ENCODE results near the gene AKNA. TPM values are rescaled to one million over a fixed set of nuclear protein-coding genes. Genes with fewer than 3 reads are reported as not detected.

The AKNA gene
- total RNA-seq, 1 experiment from 2014 or later: 20.6 TPM

GRCh38 chr9:114348261-114348905 lies 39.4 kb downstream of the AKNA start:
- ATAC-seq (peak; percentile 7; the same call in 1 of the 2 replicates), DNase-seq (ENCODE audit: low read depth, low spot score) (no peak)
- Histone ChIP-seq H3K36me3 (ENCODE audit: control insufficient read depth in 1 of 2, insufficient read depth in 2 of 2, low read length in 2 of 2) (peaks cover 0 to 4% of the 10 kb centered on the region in 2 experiments; a peak in 2 of 4 replicates), H3K4me3 (replicated peaks in 1 of 2; ENCODE audit: low read depth in 1 of 2, low read length in 2 of 2) (no peak overlapping the region), H3K4me2 (ENCODE audit: low read length) (peak overlapping the region; percentile 63), H3K9ac (ENCODE audit: low read length) (no peak overlapping the region), H3K4me1 (ENCODE audit: control insufficient read depth in 1 of 2, insufficient read depth in 2 of 2, low read length in 2 of 2) (peaks cover 11 to 15% of the 10 kb centered on the region in 2 experiments; a peak in 3 of 4 replicates), H3K27me3 (ENCODE audit: insufficient read depth, low read length) (no peaks in the 10 kb centered on the region), H3K79me2 (ENCODE audit: insufficient read depth, low read length) (no peaks in the 10 kb centered on the region), H3K9me3 (ENCODE audit: control insufficient read depth in 1 of 2, insufficient read depth in 1 of 2, low read depth in 1 of 2, low read length in 2 of 2) (no peaks in the 10 kb centered on the region), H4K20me1 (ENCODE audit: insufficient read depth) (no peaks in the 10 kb centered on the region), H3K9me2 (ENCODE audit: insufficient read depth) (no peaks in the 10 kb centered on the region), H2AFZ (ENCODE audit: low read depth, low read length, poor library complexity, severe bottlenecking) (no peak overlapping the region), H3K27ac (ENCODE audit: low read depth, low read length) (no peak overlapping the region)
- TF ChIP-seq POLR2AphosphoS5 (IDR thresholded peaks at IDR 0.05; ENCODE audit: low read depth, low read length): no peak
- TF ChIP-seq EZH2phosphoT487 (IDR thresholded peaks at IDR 0.05; ENCODE audit: borderline replicate concordance): no peak
- TF ChIP-seq EZH2 (IDR thresholded peaks at IDR 0.05): no peak
- TF ChIP-seq, protein P1, sequence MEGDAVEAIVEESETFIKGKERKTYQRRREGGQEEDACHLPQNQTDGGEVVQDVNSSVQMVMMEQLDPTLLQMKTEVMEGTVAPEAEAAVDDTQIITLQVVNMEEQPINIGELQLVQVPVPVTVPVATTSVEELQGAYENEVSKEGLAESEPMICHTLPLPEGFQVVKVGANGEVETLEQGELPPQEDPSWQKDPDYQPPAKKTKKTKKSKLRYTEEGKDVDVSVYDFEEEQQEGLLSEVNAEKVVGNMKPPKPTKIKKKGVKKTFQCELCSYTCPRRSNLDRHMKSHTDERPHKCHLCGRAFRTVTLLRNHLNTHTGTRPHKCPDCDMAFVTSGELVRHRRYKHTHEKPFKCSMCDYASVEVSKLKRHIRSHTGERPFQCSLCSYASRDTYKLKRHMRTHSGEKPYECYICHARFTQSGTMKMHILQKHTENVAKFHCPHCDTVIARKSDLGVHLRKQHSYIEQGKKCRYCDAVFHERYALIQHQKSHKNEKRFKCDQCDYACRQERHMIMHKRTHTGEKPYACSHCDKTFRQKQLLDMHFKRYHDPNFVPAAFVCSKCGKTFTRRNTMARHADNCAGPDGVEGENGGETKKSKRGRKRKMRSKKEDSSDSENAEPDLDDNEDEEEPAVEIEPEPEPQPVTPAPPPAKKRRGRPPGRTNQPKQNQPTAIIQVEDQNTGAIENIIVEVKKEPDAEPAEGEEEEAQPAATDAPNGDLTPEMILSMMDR (IDR thresholded peaks at IDR 0.05 in 2 of 3, conservative IDR thresholded peaks at IDR 0.05 in 1 of 3; ENCODE audit: borderline replicate concordance in 1 of 3, insufficient read depth in 1 of 3, low read depth in 2 of 3, low read length in 2 of 3): no peak
- no peak for TF ChIP-seq EGR1 (IDR thresholded peaks at IDR 0.05; ENCODE audit: low read depth)
- no peak for TF ChIP-seq RAD21 (IDR thresholded peaks at IDR 0.05; ENCODE audit: low read depth)
- TF ChIP-seq MAX (IDR thresholded peaks at IDR 0.05): no peak
- TF ChIP-seq ZNF274 (IDR thresholded peaks at IDR 0.05; ENCODE audit: low read depth, low read length): no peak
- TF ChIP-seq ZFX (IDR thresholded peaks at IDR 0.05): no peak
- TF ChIP-seq ELF1 (IDR thresholded peaks at IDR 0.05; ENCODE audit: borderline replicate concordance, low read depth): no peak
- TF ChIP-seq ZBTB33 (IDR thresholded peaks at IDR 0.05; ENCODE audit: extremely low read depth, insufficient replicate concordance, low read length): no peak
- no peak for TF ChIP-seq FOSL1 (IDR thresholded peaks at IDR 0.05; ENCODE audit: low read depth)
- no peak for TF ChIP-seq CBX3 (IDR thresholded peaks at IDR 0.05; ENCODE audit: low read depth)
- TF ChIP-seq SP1 (IDR thresholded peaks at IDR 0.05; ENCODE audit: low read depth): no peak
- TF ChIP-seq CEBPB (IDR thresholded peaks at IDR 0.05; ENCODE audit: low read depth): no peak
- no peak for TF ChIP-seq YY1 (IDR thresholded peaks at IDR 0.05; ENCODE audit: extremely low read depth, insufficient replicate concordance, low read depth, low read length)
- no peak for TF ChIP-seq SIN3A (IDR thresholded peaks at IDR 0.05; ENCODE audit: low read depth)
- TF ChIP-seq, protein P2, sequence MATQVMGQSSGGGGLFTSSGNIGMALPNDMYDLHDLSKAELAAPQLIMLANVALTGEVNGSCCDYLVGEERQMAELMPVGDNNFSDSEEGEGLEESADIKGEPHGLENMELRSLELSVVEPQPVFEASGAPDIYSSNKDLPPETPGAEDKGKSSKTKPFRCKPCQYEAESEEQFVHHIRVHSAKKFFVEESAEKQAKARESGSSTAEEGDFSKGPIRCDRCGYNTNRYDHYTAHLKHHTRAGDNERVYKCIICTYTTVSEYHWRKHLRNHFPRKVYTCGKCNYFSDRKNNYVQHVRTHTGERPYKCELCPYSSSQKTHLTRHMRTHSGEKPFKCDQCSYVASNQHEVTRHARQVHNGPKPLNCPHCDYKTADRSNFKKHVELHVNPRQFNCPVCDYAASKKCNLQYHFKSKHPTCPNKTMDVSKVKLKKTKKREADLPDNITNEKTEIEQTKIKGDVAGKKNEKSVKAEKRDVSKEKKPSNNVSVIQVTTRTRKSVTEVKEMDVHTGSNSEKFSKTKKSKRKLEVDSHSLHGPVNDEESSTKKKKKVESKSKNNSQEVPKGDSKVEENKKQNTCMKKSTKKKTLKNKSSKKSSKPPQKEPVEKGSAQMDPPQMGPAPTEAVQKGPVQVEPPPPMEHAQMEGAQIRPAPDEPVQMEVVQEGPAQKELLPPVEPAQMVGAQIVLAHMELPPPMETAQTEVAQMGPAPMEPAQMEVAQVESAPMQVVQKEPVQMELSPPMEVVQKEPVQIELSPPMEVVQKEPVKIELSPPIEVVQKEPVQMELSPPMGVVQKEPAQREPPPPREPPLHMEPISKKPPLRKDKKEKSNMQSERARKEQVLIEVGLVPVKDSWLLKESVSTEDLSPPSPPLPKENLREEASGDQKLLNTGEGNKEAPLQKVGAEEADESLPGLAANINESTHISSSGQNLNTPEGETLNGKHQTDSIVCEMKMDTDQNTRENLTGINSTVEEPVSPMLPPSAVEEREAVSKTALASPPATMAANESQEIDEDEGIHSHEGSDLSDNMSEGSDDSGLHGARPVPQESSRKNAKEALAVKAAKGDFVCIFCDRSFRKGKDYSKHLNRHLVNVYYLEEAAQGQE (IDR thresholded peaks at IDR 0.05; ENCODE audit: low read depth): no peak
- no peak for TF ChIP-seq JUND (IDR thresholded peaks at IDR 0.05)
- BruUV-seq (replicated peaks): no TSS peak
- RAD21 ChIA-PET (ENCODE audit: low non-redundant PET in 1 of 2, low total read pairs in 2 of 2, uncharacterized antibody in 2 of 2, unreplicated experiment in 2 of 2): no interaction called here
- intact Hi-C loops (cut with micrococcal nuclease): no loop called here
- POLR2A ChIA-PET: no interaction called here
- CTCF ChIA-PET: no interaction called here
